OCI-LY3 (cell line): ENCODE results near the gene NPTN.

ENCODE experiments used
- CTCF ChIP-seq: fragments of 200-600, 300-600 bp; sonication (generic); IDR thresholded peaks from 2 replicates; pipeline ENCODE4 v1.5.1; 2014; ENCODE audit warnings: antibody characterized with exemption, low read length, low read depth
- EZH2phosphoT487 ChIP-seq: fragments of 200-600 bp; shearing (Covaris generic); IDR thresholded peaks from 2 replicates; pipeline ENCODE4 v1.6.1; 2018; ENCODE audit warnings: antibody characterized with exemption, mixed run types, low read depth

GRCh38 chr15:73583544-73583943, 49.6 kb downstream of the NPTN start:
- TF ChIP-seq CTCF, result no peak
- no peak for TF ChIP-seq EZH2phosphoT487
